Mesenteric fat pad (tissue), 1 donor: ENCODE measurements around the gene ALDH3B2. TPM values are rescaled to one million over a fixed set of nuclear protein-coding genes. Genes with fewer than 3 reads are reported as not detected.
"Not testable (repeated sequence)": the region's sequence is repeated elsewhere in the genome, so short reads cannot be mapped to it uniquely, and the experiment has no call there.

Experiments used
- DNase-seq: peaks from one replicate; pipeline ENCODE4 v3.0.0-alpha.2; 2020; ENCODE audit warnings: low spot score
- long read RNA-seq: library from polyadenylated mRNA; unstranded; transcript quantifications from one replicate; pipeline ENCODE4 v2.0.0, GENCODE V29; 2020
- total RNA-seq: library from RNA; stranded (reverse); fragmentation: NEBNext Ultra II Directional; extraction: Animal tissue kit (Norgen Biotek cat#: 25700); gene quantifications from one replicate; pipeline ENCODE4 v1.2.1, GENCODE V29; 2021
- donor health status: DM: yes; HTN: yes; CAD: no.

The ALDH3B2 gene
- not detected for total RNA-seq
- long read RNA-seq: 0 reads

- no peak for DNase-seq
Observed at GRCh38 chr11:67674442-67674871, at the start of gene ALDH3B2. Gene ALDH3B2 (minus strand): TSS chr11:67674623. CDS start chr11:67666935, 7,688 bp downstream.

- DNase-seq: peak; percentile 73
Observed at GRCh38 chr11:67723036-67723435, 48.6 kb upstream of the ALDH3B2 start.

- DNase-seq: not testable (repeated sequence)
Observed at GRCh38 chr11:67716226-67716625, 41.8 kb upstream of the ALDH3B2 start.

GRCh38 chr11:67715801-67716200 lies 41.4 kb upstream of the ALDH3B2 start:
- not testable (repeated sequence) for DNase-seq

GRCh38 chr11:67713892-67714509 lies 39.6 kb upstream of the ALDH3B2 start:
- DNase-seq: not testable (repeated sequence)

GRCh38 chr11:67711676-67712075 lies 37.3 kb upstream of the ALDH3B2 start:
- not testable (repeated sequence) for DNase-seq

- not testable (repeated sequence) for DNase-seq
Observed at GRCh38 chr11:67711212-67711611, 36.8 kb upstream of the ALDH3B2 start.

GRCh38 chr11:67709806-67710205 lies 35.4 kb upstream of the ALDH3B2 start:
- not testable (repeated sequence) for DNase-seq

- DNase-seq: no peak
Observed at GRCh38 chr11:67705264-67705663, 30.8 kb upstream of the ALDH3B2 start.

GRCh38 chr11:67704524-67704923 lies 30.1 kb upstream of the ALDH3B2 start:
- no peak for DNase-seq

GRCh38 chr11:67703709-67704108 lies 29.3 kb upstream of the ALDH3B2 start:
- not testable (repeated sequence) for DNase-seq

GRCh38 chr11:67700548-67701262 lies 26.3 kb upstream of the ALDH3B2 start:
- no peak for DNase-seq

GRCh38 chr11:67700141-67700540 lies 25.7 kb upstream of the ALDH3B2 start:
- DNase-seq: no peak

- DNase-seq: no peak
Observed at GRCh38 chr11:67699521-67699920, 25.1 kb upstream of the ALDH3B2 start.

GRCh38 chr11:67698247-67698646 lies 23.8 kb upstream of the ALDH3B2 start:
- DNase-seq: no peak

- no peak for DNase-seq
Observed at GRCh38 chr11:67697846-67698245, 23.4 kb upstream of the ALDH3B2 start.

GRCh38 chr11:67696998-67697397 lies 22.6 kb upstream of the ALDH3B2 start:
- DNase-seq: no peak

- DNase-seq: no peak
Observed at GRCh38 chr11:67695606-67696005, 21.2 kb upstream of the ALDH3B2 start.

- no peak for DNase-seq
Observed at GRCh38 chr11:67694875-67695555, 20.6 kb upstream of the ALDH3B2 start.

GRCh38 chr11:67691149-67691548 lies 16.7 kb upstream of the ALDH3B2 start:
- no peak for DNase-seq

GRCh38 chr11:67689178-67689577 lies 14.8 kb upstream of the ALDH3B2 start:
- no peak for DNase-seq

- no peak for DNase-seq
Observed at GRCh38 chr11:67687986-67688385, 13.6 kb upstream of the ALDH3B2 start.
